Heart right ventricle (tissue), 16 donors: ENCODE results near the gene CACNG4. TPM values are rescaled to one million over a fixed set of nuclear protein-coding genes. Genes with fewer than 3 reads are reported as not detected.

Experiments
- ATAC-seq, 8 donors: fragments of 200-7000 bp; cut with Tn5 transposase; one replicate each; pipeline ENCODE4 v1.9.1; 2020; ENCODE audit warnings: mild to moderate bottlenecking in 8 of 8, moderate library complexity in 8 of 8, moderate number of reproducible peaks in 1 of 8
- DNase-seq, 2 donors: peaks; one replicate each; pipeline ENCODE4 v3.0.0-alpha.2; 2020
- H3K27ac ChIP-seq, 10 donors: fragments of 200-600 bp; sonication (generic) in 2 of 10; one replicate each; pipeline versions ENCODE4 v1.5.0 to v1.8.0; 2020 to 2022; ENCODE audit warnings: mild to moderate bottlenecking in 3 of 10
- H3K27me3 ChIP-seq, 7 donors: fragments of 200-600 bp; one replicate each; pipeline ENCODE4 v1.8.0; 2021 to 2022; ENCODE audit warnings: mild to moderate bottlenecking in 2 of 7
- H3K36me3 ChIP-seq, 9 donors: fragments of 200-600 bp; sonication (generic) in 1 of 9; one replicate each; pipeline versions ENCODE4 v1.5.0 to v1.8.0; 2020 to 2022; ENCODE audit warnings: mild to moderate bottlenecking in 2 of 9
- H3K4me1 ChIP-seq, 9 donors: fragments of 200-600 bp; sonication (generic) in 1 of 9; one replicate each; pipeline versions ENCODE4 v1.5.0 to v1.8.0; 2020 to 2022; ENCODE audit warnings: mild to moderate bottlenecking in 4 of 9
- H3K4me3 ChIP-seq, 10 donors: fragments of 200-600 bp; sonication (generic) in 2 of 10; one replicate each; pipeline versions ENCODE4 v1.5.0 to v1.8.0; 2020 to 2022; ENCODE audit warnings: mild to moderate bottlenecking in 7 of 10, moderate library complexity in 2 of 10
- H3K9me3 ChIP-seq, 11 donors: fragments of 200-600 bp in 10 of 11; sonication (generic) in 2 of 11; one replicate each; pipeline versions ENCODE4 v1.5.0 to v1.8.0; 2013 to 2022; ENCODE audit warnings: mild to moderate bottlenecking in 2 of 11, control low read depth in 1 of 11, moderate library complexity in 1 of 11
- CTCF ChIP-seq, 9 donors: fragments of 200-600 bp; sonication (generic) in 2 of 9; IDR thresholded peaks; one replicate each; pipeline versions ENCODE4 v1.5.0 to v1.8.0; 2021 to 2022; ENCODE audit warnings: antibody characterized with exemption in 9 of 9, mild to moderate bottlenecking in 5 of 9, moderate library complexity in 1 of 9
- WGBS, 2 donors: extraction: QIAGEN DNeasy Blood & Tissue Kit; methylation state at CpG; one replicate each; pipeline ENCODE4 v1.1.7; 2013; ENCODE audit warnings: inconsistent platforms in 1 of 2; 5-methylcytosine and 5-hydroxymethylcytosine counted together
- intact Hi-C, 10 donors: fragments of 100-400 bp; cut with DNase I; formaldehyde crosslinking; loops; one replicate each; pipeline versions ENCODE4 v1.11.1 to v1.14.2; 2022
- polyA plus RNA-seq, 2 donors: library from polyadenylated mRNA; stranded (reverse); fragments of 200-250 nt; gene quantifications; one replicate each; pipeline ENCODE4 v1.2.3, GENCODE V29; 2013
- total RNA-seq, 10 donors: library from RNA; stranded (reverse); fragmentation: NEBNext Ultra II Directional in 3 of 10; extraction: Animal tissue kit (Norgen Biotek cat#: 25700) in 3 of 10; gene quantifications; one replicate each; pipeline versions ENCODE4 v1.2.1 to v1.2.4, GENCODE V29; 2021 to 2023
- donor health status: Arrhythmogenic right ventricular cardiomyopathy.
- donor health status: ischemic (EF 13 %, LVEDD 7.1; RV severe dilation, severe dysfunction).
- donor health status: healthy with polysubstance abuse.
- donor health status: DM: no; HTN: yes; CAD: no.
- donor health status: DM: no; HTN: no; CAD: no.
- donor health status: ischemic (EF 25% LVEDD 6.9; RV normal size, moderate dysfunction).
- donor health status: ischemic (EF 25% LVEDD 5.7; RV mildly dilated, moderate dysfunction).
- donor health status: healthy.
- donor health status: DM: yes; HTN: yes; CAD: no.
- donor health status: Ischemic cardiomyopathy.
- donor health status: ischemic (EF 35%, LVEDD 5.7; RV mildly dilated, moderate dysfunction).
- donor health status: nonischemic (EF 11% LVEDD 7.7; RV severe dilation, severe dysfunction).
- donor health status: DM: yes; HTN: yes; CAD: no.
- donor health status: PGD.
- donor health status: ischemic (EF 29% LVEDD 5.4; RV normal size, mild dysfunction).
- donor health status: nonischemic (EF 23%, LVEDD 6.1; RV moderate dilation, normal function).

CACNG4 gene
- total and polyA plus RNA-seq, 12 donors = 0.06 to 0.11 (median 0.07) TPM; not detected in 7

GRCh38 chr17:66978514-66979061, 14.1 kb downstream of the CACNG4 start:
- peak overlapping the region in 4 of 10 donors; percentile 9 to 53 (median 22) for H3K27ac ChIP-seq
- H3K27me3 ChIP-seq = peaks cover 0 to 42% (median 8%) of the 10 kb centered on the region in 7 donors
- WGBS, 2 donors = 23 to 32% methylated on average over 19 of the region's 19 CpGs
- intact Hi-C loops = loop anchor here in 1 of 10 donors (10.0 kb wide), 1 partner anchor 126 kb away; no protein-coding TSS in a partner anchor
- no peak overlapping the region for H3K4me3 ChIP-seq
- peak; percentile 77 for DNase-seq
- no peaks in the 10 kb centered on the region for H3K9me3 ChIP-seq
- peak; percentile 88 to 98 (median 94) for ATAC-seq
- TF ChIP-seq CTCF (IDR thresholded peaks at IDR 0.05) = no peak
- peaks cover 0 to 42% (median 21%) of the 10 kb centered on the region in 9 donors for H3K4me1 ChIP-seq
- H3K36me3 ChIP-seq = no peaks in the 10 kb centered on the region

GRCh38 chr17:66980896-66981295, 16.4 kb downstream of the CACNG4 start:
- no peak overlapping the region for H3K27ac ChIP-seq
- 92 to 97% methylated on average over 7 of the region's 7 CpGs for WGBS, 2 donors
- intact Hi-C loops = no loop called here
- H3K36me3 ChIP-seq = no peaks in the 10 kb centered on the region
- no peak overlapping the region for H3K4me3 ChIP-seq
- no peak for ATAC-seq
- no peak for DNase-seq
- H3K9me3 ChIP-seq = no peaks in the 10 kb centered on the region
- peaks cover 0 to 43% (median 23%) of the 10 kb centered on the region in 7 donors for H3K27me3 ChIP-seq
- no peak for TF ChIP-seq CTCF (IDR thresholded peaks at IDR 0.05)
- peaks cover 0 to 32% (median 18%) of the 10 kb centered on the region in 9 donors for H3K4me1 ChIP-seq

GRCh38 chr17:66981983-66982508, 17.5 kb downstream of the CACNG4 start:
- Histone ChIP-seq H3K9me3 (no peaks in the 10 kb centered on the region), H3K4me3 (no peak overlapping the region), H3K36me3 (no peaks in the 10 kb centered on the region), H3K4me1 (peaks cover 0 to 21% (median 12%) of the 10 kb centered on the region in 9 donors), H3K27ac (no peak overlapping the region), H3K27me3 (peaks cover 0 to 44% (median 34%) of the 10 kb centered on the region in 7 donors)
- TF ChIP-seq CTCF (IDR thresholded peaks at IDR 0.05) = no peak
- intact Hi-C loops = no loop called here
- WGBS, 2 donors = 77 to 81% methylated on average over 14 of the region's 14 CpGs
- ATAC-seq = no peak
- no peak for DNase-seq

- 57 to 62% methylated on average over 14 of the region's 14 CpGs for WGBS, 2 donors
Measured at GRCh38 chr17:66983414-66984021, 19.0 kb downstream of the CACNG4 start.

More at GRCh38 chr17:66983414-66984021, 19.0 kb downstream of the CACNG4 start:
- TF ChIP-seq CTCF (IDR thresholded peaks at IDR 0.05) = no peak
- no peaks in the 10 kb centered on the region for H3K36me3 ChIP-seq
- no peak overlapping the region for H3K4me3 ChIP-seq
- intact Hi-C loops = no loop called here
- ATAC-seq (no peak), DNase-seq (no peak)
- H3K27ac ChIP-seq = no peak overlapping the region
- H3K4me1 ChIP-seq = peaks cover 0 to 7% (median 5%) of the 10 kb centered on the region in 9 donors
- H3K9me3 ChIP-seq = no peaks in the 10 kb centered on the region
- peaks cover 0 to 52% (median 45%) of the 10 kb centered on the region in 7 donors for H3K27me3 ChIP-seq
